Suprapubic skin (tissue), 4 donors: Measurements from ENCODE around the gene GNAT3.

Experiments used
- POLR2A ChIP-seq, 2 donors: fragments of 450-650 bp; IDR thresholded peaks; one replicate each; pipeline ENCODE4 v1.6.1; 2017; ENCODE audit warnings: antibody characterized with exemption in 2 of 2, mild to moderate bottlenecking in 2 of 2, moderate library complexity in 2 of 2
- POLR2AphosphoS5 ChIP-seq, 3 donors: sonication (generic); formaldehyde crosslinking; IDR thresholded peaks; one replicate each; pipeline ENCODE4 v1.6.1; 2017; ENCODE audit warnings: antibody characterized with exemption in 3 of 3

DNA sequence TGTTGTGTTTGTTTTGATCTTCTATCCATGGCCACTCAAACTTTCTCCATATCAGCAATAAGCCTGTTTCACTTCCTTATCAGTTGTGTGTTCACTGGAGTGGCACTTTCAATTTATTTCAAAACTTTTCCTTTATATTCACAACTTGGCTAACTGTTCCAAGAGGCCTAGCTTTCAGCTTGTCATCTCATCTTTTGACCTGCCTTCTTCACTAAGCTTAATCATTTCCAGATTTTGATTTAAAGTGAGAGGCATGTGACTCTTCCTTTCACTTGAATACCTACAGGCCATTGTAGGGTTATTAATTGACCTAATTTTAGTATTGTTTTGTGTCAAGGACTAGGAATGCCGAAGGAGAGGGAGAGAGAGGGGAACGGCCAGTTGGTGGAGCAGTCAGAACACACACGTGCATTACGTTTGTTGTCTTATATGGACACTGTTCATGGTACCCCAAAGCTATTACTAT lies 5.5 kb upstream of the GNAT3 start:
- TF ChIP-seq POLR2AphosphoS5 (IDR thresholded peaks at IDR 0.05): no peak
- TF ChIP-seq POLR2A (IDR thresholded peaks at IDR 0.05): no peak
